Tibial artery (tissue), 4 donors: Measurements from ENCODE around the gene RNF144A.

Experiments used
- DNase-seq, 2 donors: peaks; one replicate each; pipeline ENCODE4 v3.0.0-alpha.2; 2019
- H3K27ac ChIP-seq, 2 donors: fragments of 200-600 bp; sonication (generic) in 1 of 2; 1 replicate in 1 of 2; 2 replicates in 1 of 2; pipeline ENCODE4 v1.5.1; 2018 to 2019; ENCODE audit warnings: mild to moderate bottlenecking in 1 of 2
- H3K27me3 ChIP-seq, 2 donors: fragments of 200-600 bp; sonication (generic) in 1 of 2; one replicate each; pipeline versions ENCODE4 v1.5.1 to v1.6.0; 2016 to 2019
- H3K36me3 ChIP-seq, 3 donors: fragments of 200-600 bp; sonication (generic) in 2 of 3; one replicate each; pipeline ENCODE4 v1.5.1; 2016 to 2019; ENCODE audit warnings: mild to moderate bottlenecking in 2 of 3
- H3K4me1 ChIP-seq, 4 donors: fragments of 200-600 bp; sonication (generic) in 2 of 4; 1 replicate in 3 of 4; 2 replicates in 1 of 4; pipeline ENCODE4 v1.5.1; 2016 to 2019
- H3K4me3 ChIP-seq, 2 donors: fragments of 200-600 bp; sonication (generic) in 1 of 2; 1 replicate in 1 of 2; 2 replicates in 1 of 2; pipeline ENCODE4 v1.5.1; 2018 to 2019; ENCODE audit warnings: mild to moderate bottlenecking in 2 of 2
- H3K9me3 ChIP-seq, 3 donors: fragments of 200-600 bp; sonication (generic) in 1 of 3; one replicate each; pipeline ENCODE4 v1.5.1; 2016 to 2019
- intact Hi-C: fragments of 100-400 bp; cut with DNase I; formaldehyde crosslinking; loops from one replicate; pipeline ENCODE4 v1.15.0; 2023; ENCODE audit warnings: low total_unique reads
- TF ChIP-seq, protein P1 (sequence below), 2 experiments: fragments of 200-600 bp in 1 of 2; fragments of 450-650 bp in 1 of 2; IDR thresholded peaks; one replicate each; pipeline ENCODE4 v1.5.1; 2017 to 2019; ENCODE audit warnings: antibody characterized with exemption in 2 of 2, mild to moderate bottlenecking in 1 of 2, moderate library complexity in 1 of 2

Gene RNF144A

GRCh38 chr2:7003895-7004294, 86.7 kb downstream of the RNF144A start:
- TF ChIP-seq, protein P1, sequence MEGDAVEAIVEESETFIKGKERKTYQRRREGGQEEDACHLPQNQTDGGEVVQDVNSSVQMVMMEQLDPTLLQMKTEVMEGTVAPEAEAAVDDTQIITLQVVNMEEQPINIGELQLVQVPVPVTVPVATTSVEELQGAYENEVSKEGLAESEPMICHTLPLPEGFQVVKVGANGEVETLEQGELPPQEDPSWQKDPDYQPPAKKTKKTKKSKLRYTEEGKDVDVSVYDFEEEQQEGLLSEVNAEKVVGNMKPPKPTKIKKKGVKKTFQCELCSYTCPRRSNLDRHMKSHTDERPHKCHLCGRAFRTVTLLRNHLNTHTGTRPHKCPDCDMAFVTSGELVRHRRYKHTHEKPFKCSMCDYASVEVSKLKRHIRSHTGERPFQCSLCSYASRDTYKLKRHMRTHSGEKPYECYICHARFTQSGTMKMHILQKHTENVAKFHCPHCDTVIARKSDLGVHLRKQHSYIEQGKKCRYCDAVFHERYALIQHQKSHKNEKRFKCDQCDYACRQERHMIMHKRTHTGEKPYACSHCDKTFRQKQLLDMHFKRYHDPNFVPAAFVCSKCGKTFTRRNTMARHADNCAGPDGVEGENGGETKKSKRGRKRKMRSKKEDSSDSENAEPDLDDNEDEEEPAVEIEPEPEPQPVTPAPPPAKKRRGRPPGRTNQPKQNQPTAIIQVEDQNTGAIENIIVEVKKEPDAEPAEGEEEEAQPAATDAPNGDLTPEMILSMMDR (IDR thresholded peaks at IDR 0.05), result no peak
- H3K27me3 ChIP-seq, result no peaks in the 10 kb centered on the region
- H3K36me3 ChIP-seq, result no peaks in the 10 kb centered on the region
- H3K4me1 ChIP-seq, result peaks cover 0 to 18% (median 7%) of the 10 kb centered on the region in 4 donors
- intact Hi-C loops, result no loop called here
- no peak overlapping the region for H3K4me3 ChIP-seq
- H3K27ac ChIP-seq, result no peak overlapping the region
- H3K9me3 ChIP-seq, result no peaks in the 10 kb centered on the region
- DNase-seq, result no peak

GRCh38 chr2:7004636-7005035, 87.4 kb downstream of the RNF144A start:
- no peak for DNase-seq

GRCh38 chr2:7007488-7007845, 90.3 kb downstream of the RNF144A start:
- Histone ChIP-seq H3K27me3 (no peaks in the 10 kb centered on the region), H3K4me3 (no peak overlapping the region), H3K36me3 (no peaks in the 10 kb centered on the region), H3K4me1 (peaks cover 0 to 31% (median 14%) of the 10 kb centered on the region in 4 donors), H3K27ac (peak overlapping the region in 1 of 2 donors; percentile 5), H3K9me3 (no peaks in the 10 kb centered on the region)
- no peak for DNase-seq
- intact Hi-C loops, result no loop called here
- TF ChIP-seq, protein P1 (IDR thresholded peaks at IDR 0.05), result no peak

More at GRCh38 chr2:7004636-7005035, 87.4 kb downstream of the RNF144A start:
- Histone ChIP-seq H3K27ac (no peak overlapping the region), H3K4me1 (peaks cover 0 to 25% (median 9%) of the 10 kb centered on the region in 4 donors), H3K9me3 (no peaks in the 10 kb centered on the region), H3K27me3 (no peaks in the 10 kb centered on the region), H3K36me3 (no peaks in the 10 kb centered on the region), H3K4me3 (no peak overlapping the region)
- TF ChIP-seq, protein P1 (IDR thresholded peaks at IDR 0.05), result no peak
- intact Hi-C loops, result no loop called here

DNA sequence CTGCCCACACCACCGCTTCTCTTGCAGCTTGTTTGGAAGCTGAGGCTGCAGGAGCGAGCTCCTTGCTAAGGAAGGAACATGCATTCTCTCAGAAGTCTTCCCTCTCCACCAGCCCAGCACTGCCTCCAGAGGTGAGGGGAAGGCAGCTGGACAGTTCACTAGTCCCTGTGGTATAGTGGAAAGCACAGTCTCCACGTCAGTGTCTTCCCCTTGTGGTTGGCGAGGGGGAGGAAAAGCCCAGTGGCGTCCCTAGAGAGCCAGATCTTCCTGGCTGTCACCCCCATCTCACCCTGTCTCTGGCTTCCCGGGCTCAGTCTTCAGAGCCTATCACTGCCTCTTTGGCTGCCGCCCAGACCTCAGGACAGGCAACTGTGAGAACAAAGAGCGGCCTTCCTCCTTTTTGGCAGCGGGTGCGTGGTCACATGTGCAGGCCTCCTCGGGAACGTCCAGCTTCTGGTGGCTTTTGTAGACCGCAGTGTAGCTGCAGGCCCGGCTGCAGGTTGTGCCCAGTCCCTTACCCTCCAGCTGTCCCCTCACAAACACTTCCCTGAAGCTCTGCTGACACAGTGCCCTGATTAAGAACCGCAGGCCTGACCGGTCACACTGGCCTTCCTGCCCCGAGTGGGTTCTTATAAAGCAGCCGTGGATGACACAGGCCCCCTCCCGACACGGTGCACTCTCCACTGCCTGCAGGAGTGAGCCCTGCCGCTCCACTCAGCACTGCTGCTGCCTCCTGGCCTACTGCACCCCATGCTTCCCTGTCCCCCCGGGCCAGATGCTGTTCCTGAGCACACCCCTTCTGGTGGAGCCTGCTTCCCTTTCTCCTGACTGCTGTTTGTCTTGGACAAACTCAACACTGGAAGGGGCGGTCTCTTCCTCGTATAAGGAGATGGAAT, 90.9 kb downstream of the RNF144A start:
- Histone ChIP-seq H3K27ac (peak overlapping the region in 1 of 2 donors; percentile 5), H3K27me3 (no peaks in the 10 kb centered on the region), H3K9me3 (no peaks in the 10 kb centered on the region), H3K4me1 (peaks cover 0 to 31% (median 14%) of the 10 kb centered on the region in 4 donors), H3K4me3 (no peak overlapping the region), H3K36me3 (no peaks in the 10 kb centered on the region)
- TF ChIP-seq, protein P1 (IDR thresholded peaks at IDR 0.05), result no peak
- intact Hi-C loops, result no loop called here
- peak; percentile 86 to 90 for DNase-seq

DNA sequence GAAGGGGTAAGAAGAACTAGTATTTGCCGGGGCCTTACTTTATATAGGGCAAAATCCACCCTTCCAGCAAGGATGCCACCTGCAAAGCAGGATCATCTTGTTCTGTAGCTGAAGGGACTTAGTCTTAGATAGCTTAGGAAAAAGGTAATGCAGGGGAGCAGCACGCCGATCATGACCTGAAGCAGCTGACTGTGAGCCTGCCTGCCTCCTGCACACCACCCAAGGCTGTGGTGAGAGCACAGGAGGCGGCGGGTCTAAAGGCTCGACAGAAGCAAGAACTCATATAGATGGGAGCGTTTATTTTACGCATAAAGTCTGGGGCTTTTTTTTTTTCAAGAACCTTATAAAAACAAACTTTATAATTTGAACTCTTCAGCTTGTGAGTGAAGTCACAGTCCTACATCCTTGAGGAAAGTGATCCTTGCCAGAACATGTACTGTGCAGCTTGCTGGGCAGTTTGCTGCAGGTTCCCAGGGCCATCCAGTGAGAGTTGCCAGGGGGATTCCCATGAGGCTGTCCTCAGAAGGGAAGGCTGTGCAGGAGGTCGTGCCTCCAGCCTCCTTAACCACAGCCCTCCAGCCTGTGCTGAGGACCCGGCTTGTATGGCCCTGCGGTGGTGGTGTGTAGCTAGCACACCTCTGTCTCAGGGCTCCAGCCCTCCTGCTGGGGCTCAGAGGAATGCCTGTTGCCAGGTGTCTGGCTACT, 92.1 kb downstream of the RNF144A start:
- intact Hi-C loops, result no loop called here
- peak overlapping the region in 1 of 2 donors; percentile 52 for H3K27ac ChIP-seq
- no peaks in the 10 kb centered on the region for H3K9me3 ChIP-seq
- no peaks in the 10 kb centered on the region for H3K36me3 ChIP-seq
- H3K4me1 ChIP-seq, result peaks cover 0 to 35% (median 15%) of the 10 kb centered on the region in 4 donors
- no peak for DNase-seq
- no peaks in the 10 kb centered on the region for H3K27me3 ChIP-seq
- H3K4me3 ChIP-seq, result no peak overlapping the region
- TF ChIP-seq, protein P1 (IDR thresholded peaks at IDR 0.05), result no peak
